HG03097 (cell line): Measurements from ENCODE around the gene SLC16A6.
"Not testable (repeated sequence)": the region's sequence is repeated elsewhere in the genome, so short reads cannot be mapped to it uniquely, and the experiment has no call there.

Experiments used
- ATAC-seq: cut with Tn5 transposase; IDR thresholded peaks from one replicate; pipeline ENCODE4 v1.9.1; 2021; ENCODE audit not compliant: unreplicated experiment, low FRiP score

The SLC16A6 gene

GRCh38 chr17:68314916-68315535 is 24.1 kb upstream of the SLC16A6 start:
- no peak for ATAC-seq

- ATAC-seq: no peak
These were observed 19.2 kb upstream of the SLC16A6 start for GRCh38 chr17:68310152-68310551.

- not testable (repeated sequence) for ATAC-seq
These were observed 18.2 kb upstream of the SLC16A6 start for GRCh38 chr17:68309066-68309670.

- not testable (repeated sequence) for ATAC-seq
These were observed 17.6 kb upstream of the SLC16A6 start for GRCh38 chr17:68308486-68308885.

GRCh38 chr17:68307443-68307842 is 16.5 kb upstream of the SLC16A6 start:
- ATAC-seq: no peak

- ATAC-seq: no peak
These were observed 15.9 kb upstream of the SLC16A6 start for GRCh38 chr17:68306819-68307218.

- ATAC-seq: no peak
These were observed 14.2 kb upstream of the SLC16A6 start for GRCh38 chr17:68305142-68305541.

- no peak for ATAC-seq
These were observed 13.8 kb upstream of the SLC16A6 start for GRCh38 chr17:68304706-68305105.

- no peak for ATAC-seq
These were observed 11.7 kb upstream of the SLC16A6 start for GRCh38 chr17:68302666-68303065.

- no peak for ATAC-seq
These were observed 11.2 kb upstream of the SLC16A6 start for GRCh38 chr17:68302066-68302564.

- ATAC-seq: no peak
These were observed 10.6 kb upstream of the SLC16A6 start for GRCh38 chr17:68301438-68301959.

GRCh38 chr17:68299817-68300216 is 8.9 kb upstream of the SLC16A6 start:
- ATAC-seq: no peak

- ATAC-seq: no peak
These were observed 7.7 kb upstream of the SLC16A6 start for GRCh38 chr17:68298601-68299000.

GRCh38 chr17:68297195-68297594 is 6.3 kb upstream of the SLC16A6 start:
- ATAC-seq: no peak

- no peak for ATAC-seq
These were observed 5.6 kb upstream of the SLC16A6 start for GRCh38 chr17:68296217-68297191.

GRCh38 chr17:68295086-68295485 is 4.2 kb upstream of the SLC16A6 start:
- ATAC-seq: no peak

GRCh38 chr17:68294617-68295016 is 3.7 kb upstream of the SLC16A6 start:
- ATAC-seq: no peak

GRCh38 chr17:68294196-68294555 is 3.2 kb upstream of the SLC16A6 start:
- ATAC-seq: no peak

GRCh38 chr17:68293490-68294195 is 2.7 kb upstream of the SLC16A6 start:
- ATAC-seq: no peak

- no peak for ATAC-seq
These were observed 1.7 kb upstream of the SLC16A6 start for GRCh38 chr17:68292689-68293040.
